OCI-LY3 (cell line): ENCODE data around the gene CADPS.

Source experiments
- CTCF ChIP-seq: fragments of 200-600, 300-600 bp; sonication (generic); IDR thresholded peaks from 2 replicates; pipeline ENCODE4 v1.5.1; 2014; ENCODE audit warnings: antibody characterized with exemption, low read length, low read depth
- EZH2phosphoT487 ChIP-seq: fragments of 200-600 bp; shearing (Covaris generic); IDR thresholded peaks from 2 replicates; pipeline ENCODE4 v1.6.1; 2018; ENCODE audit warnings: antibody characterized with exemption, mixed run types, low read depth

GRCh38 chr3:62727981-62728380 lies 147.2 kb downstream of the CADPS start:
- TF ChIP-seq CTCF (no peak), EZH2phosphoT487 (no peak)
